ENCODE measurements around the gene RAPGEF1. TPM values are rescaled to one million over a fixed set of nuclear protein-coding genes. Genes with fewer than 3 reads are reported as not detected.

RAPGEF1 gene
- total and polyA plus RNA-seq, 2 donors (not counting 3 experiments of a cell fraction or from before 2014, with no cell fraction given) = 50.0 to 124 TPM

GRCh38 chr9:131673531-131673930 is 66.3 kb downstream of the RAPGEF1 start:
- Histone ChIP-seq H3K4me2 (ENCODE audit: insufficient read depth, low read length) (no peak overlapping the region), H3K9ac (replicated peaks; ENCODE audit: extremely low read depth, insufficient read depth, low read length) (no peak overlapping the region), H3K79me2 (ENCODE audit: control insufficient read depth, insufficient read depth, low read length) (peaks cover 80% of the 10 kb centered on the region), H3K9me1 (replicated peaks; ENCODE audit: control insufficient read depth, extremely low read depth, insufficient read depth, low read length) (no peaks in the 10 kb centered on the region), H3K4me3 (replicated peaks in 1 of 3; ENCODE audit: insufficient read depth in 1 of 3, low read depth in 1 of 3, low read length in 3 of 3) (no peak overlapping the region), H2AFZ (ENCODE audit: low read depth, low read length) (no peak overlapping the region), H3K4me1 (ENCODE audit: control insufficient read depth, extremely low read depth, insufficient read depth, low read length) (peaks cover 50% of the 10 kb centered on the region), H3K36me3 (ENCODE audit: control insufficient read depth in 2 of 2, extremely low read depth in 1 of 2, insufficient read depth in 2 of 2, low read length in 2 of 2) (no peaks in the 10 kb centered on the region), H4K20me1 (replicated peaks; ENCODE audit: control insufficient read depth, extremely low read depth, insufficient read depth, low read length) (no peaks in the 10 kb centered on the region), H3K27me3 (ENCODE audit: control insufficient read depth in 2 of 2, insufficient read depth in 2 of 2, low read length in 2 of 2) (no peaks in the 10 kb centered on the region), H3K27ac (ENCODE audit: insufficient read depth, low read depth, low read length) (no peak overlapping the region), H3K9me3 (replicated peaks; ENCODE audit: control insufficient read depth, insufficient read depth, low read length) (no peaks in the 10 kb centered on the region)
- TF ChIP-seq POLR2A (IDR thresholded peaks at IDR 0.05; ENCODE audit: low read depth, low read length) (no peak), JUN (IDR thresholded peaks at IDR 0.05; ENCODE audit: borderline replicate concordance, insufficient read depth, insufficient read length, low read depth) (no peak), CTCF (IDR thresholded peaks at IDR 0.05; ENCODE audit: extremely low read depth in 1 of 2, insufficient read depth in 1 of 2, low read depth in 1 of 2, low read length in 2 of 2) (no peak), FOS (IDR thresholded peaks at IDR 0.05; ENCODE audit: borderline replicate concordance, insufficient read depth, low read length) (no peak), GATA2 (IDR thresholded peaks at IDR 0.05; ENCODE audit: insufficient read depth, insufficient read length, low read depth, low read length) (no peak), EZH2 (IDR thresholded peaks at IDR 0.05; ENCODE audit: borderline replicate concordance, low read depth, low read length, severe bottlenecking) (no peak), MAX (IDR thresholded peaks at IDR 0.05; ENCODE audit: insufficient read depth, insufficient read length) (no peak), POLR2AphosphoS5 (IDR thresholded peaks at IDR 0.05; ENCODE audit: insufficient read depth, low read depth, low read length) (no peak), MYC (IDR thresholded peaks at IDR 0.05; ENCODE audit: low read depth, low read length) (no peak)
- FAIRE-seq = no peak
- ChIA-PET CTCF (no interaction called here), POLR2A (no interaction called here)
- BruUV-seq (replicated peaks) = no TSS peak
- no peak for DNase-seq (ENCODE audit: low read depth, low spot score)
- dilution Hi-C loops (cut with MboI; ENCODE audit: extremely low pct_ligation_motif_present, low sequenced_read_pairs) (no loop called here), intact Hi-C loops (cut with micrococcal nuclease) (no loop called here)
